GM12878 (cell line): ENCODE results near the gene KRTAP4-5. TPM values are rescaled to one million over a fixed set of nuclear protein-coding genes. Genes with fewer than 3 reads are reported as not detected.
"Not testable (repeated sequence)": the region's sequence is repeated elsewhere in the genome, so short reads cannot be mapped to it uniquely, and the experiment has no call there.

Experiments used
- ATAC-seq: fragments of 200-7000 bp; cut with Tn5 transposase; 3 replicates; pipeline ENCODE4 v1.9.1; 2020; ENCODE audit warnings: mild to moderate bottlenecking, moderate library complexity
- BruUV-seq: library from RNA; stranded (reverse); fragments of 400-500 nt; replicated peaks from 2 replicates; lab custom pipeline; 2021; lab: Mats Ljungman, UMichigan
- CTCF ChIA-PET: fragments of 300-600 bp; sonication (Branson Sonifier 250); formaldehyde crosslinking; extraction: SDS; loops from one replicate; lab custom pipeline; 2021; ENCODE audit warnings: inconsistent platforms; lab: Yijun Ruan, JAX
- POLR2A ChIA-PET: fragments of 350-600 bp; formaldehyde crosslinking; extraction: SDS; loops from one replicate; lab custom pipeline; 2021; ENCODE audit warnings: inconsistent platforms; lab: Charles Lee
- RAD21 ChIA-PET: fragments of 300-600 bp; sonication (Branson Sonifier 250); formaldehyde crosslinking; loops from one replicate; lab custom pipeline; 2023; ENCODE audit warnings: antibody characterized with exemption; ENCODE audit not compliant: unreplicated experiment; lab: Charles Lee
- SMC1A ChIA-PET: fragments of 300-600 bp; sonication (Branson Sonifier 250); formaldehyde crosslinking; loops from one replicate; lab custom pipeline; 2023; ENCODE audit not compliant: unreplicated experiment, uncharacterized antibody; lab: Charles Lee
- DNase-seq: peaks from one replicate; pipeline ENCODE4 v3.0.0-alpha.2; 2011; ENCODE audit warnings: low read depth, low spot score
- FAIRE-seq: peaks from 3 replicates; lab custom pipeline; 2011; peaks lifted over from hg19 to GRCh38; lab: Jason Lieb, UNC
- H2AFZ ChIP-seq: 2 replicates; pipeline ENCODE4 v1.6.0; 2011; ENCODE audit warnings: low read depth, low read length, control low read depth; ENCODE audit not compliant: control insufficient read depth
- H3K27ac ChIP-seq: 2 replicates; pipeline ENCODE4 v1.5.1; 2011; ENCODE audit warnings: control low read depth; ENCODE audit not compliant: control insufficient read depth, insufficient read depth
- H3K27me3 ChIP-seq, 2 experiments: replicated peaks in 1 of 2; 2 replicates each; pipeline versions ENCODE4 v1.6.0 to v1.6.1; 2011; ENCODE audit warnings: low read length in 1 of 2; ENCODE audit not compliant: control insufficient read depth in 2 of 2, insufficient read depth in 2 of 2
- H3K36me3 ChIP-seq, 2 experiments: 2 replicates each; pipeline ENCODE4 v1.5.1; 2011; ENCODE audit warnings: low read length in 1 of 2; ENCODE audit not compliant: control insufficient read depth in 2 of 2, insufficient read depth in 2 of 2
- H3K4me1 ChIP-seq: 2 replicates; pipeline ENCODE4 v1.6.1; 2011; ENCODE audit warnings: mild to moderate bottlenecking, low read length, moderate library complexity, mixed read lengths; ENCODE audit not compliant: control insufficient read depth, insufficient read depth
- H3K4me2 ChIP-seq: 2 replicates; pipeline ENCODE4 v1.6.0; 2011; ENCODE audit warnings: control low read depth; ENCODE audit not compliant: control insufficient read depth, insufficient read depth
- H3K4me3 ChIP-seq: fragments of 200-600 bp; sonication (generic); 2 replicates; pipeline ENCODE4 v1.5.1; 2016
- H3K79me2 ChIP-seq: 2 replicates; pipeline ENCODE4 v1.6.0; 2011; ENCODE audit warnings: low read length; ENCODE audit not compliant: control insufficient read depth, insufficient read depth
- H3K9ac ChIP-seq: 2 replicates; pipeline ENCODE4 v1.8.0; 2011; ENCODE audit warnings: low read length, control low read depth, mixed read lengths; ENCODE audit not compliant: control insufficient read depth, insufficient read depth
- H3K9me3 ChIP-seq: replicated peaks from 3 replicates; pipeline ENCODE4 v1.5.1; 2011; ENCODE audit warnings: mild to moderate bottlenecking, low read length; ENCODE audit not compliant: control insufficient read depth, insufficient read depth
- H4K20me1 ChIP-seq: 2 replicates; pipeline ENCODE4 v1.6.0; 2011; ENCODE audit not compliant: control insufficient read depth, insufficient read depth
- CHD1 ChIP-seq: IDR thresholded peaks from 2 replicates; pipeline ENCODE4 v1.6.1; 2012; ENCODE audit warnings: low read depth, low read length, improper control_type of control experiment
- EZH2 ChIP-seq: IDR thresholded peaks from 2 replicates; pipeline ENCODE4 v1.6.1; 2012; ENCODE audit warnings: low read depth, mild to moderate bottlenecking, control low read depth, inconsistent platforms, low read length, borderline replicate concordance; ENCODE audit not compliant: control insufficient read depth
- FOS ChIP-seq: IDR thresholded peaks from 3 replicates; pipeline ENCODE4 v1.6.1; 2011; ENCODE audit warnings: borderline replicate concordance; ENCODE audit not compliant: insufficient read length; ENCODE audit errors: extremely low read depth
- HCFC1 ChIP-seq: fragments of 150-350 bp; IDR thresholded peaks from 2 replicates; pipeline ENCODE4 v1.6.1; 2014; ENCODE audit warnings: low read length
- NFIC ChIP-seq: IDR thresholded peaks from 2 replicates; pipeline ENCODE4 v1.6.1; 2012; ENCODE audit warnings: low read depth, mild to moderate bottlenecking, inconsistent platforms, low read length, moderate library complexity
- PAX8 ChIP-seq: fragments of 450-650 bp; IDR thresholded peaks from 2 replicates; pipeline ENCODE4 v1.6.1; 2017; ENCODE audit warnings: mild to moderate bottlenecking, moderate library complexity
- POLR2A ChIP-seq: IDR thresholded peaks from 2 replicates; pipeline ENCODE4 v1.6.1; 2011; ENCODE audit warnings: low read depth, mild to moderate bottlenecking, low read length
- RBBP5 ChIP-seq: fragments of 200-600 bp; sonication (generic); conservative IDR thresholded peaks from 2 replicates; pipeline ENCODE4 v1.6.1; 2016
- SMAD5 ChIP-seq: IDR thresholded peaks from 2 replicates; pipeline ENCODE4 v1.6.1; 2016; ENCODE audit warnings: antibody characterized with exemption, low read depth
- SPI1 ChIP-seq: IDR thresholded peaks from 2 replicates; pipeline ENCODE4 v1.6.1; 2011; ENCODE audit warnings: low read depth, mild to moderate bottlenecking, low read length, moderate library complexity, borderline replicate concordance; ENCODE audit not compliant: insufficient read depth
- WGBS: methylation state at CpG from one replicate; pipeline ENCODE4 v1.1.6; 2016; ENCODE audit warnings: low lambda C conversion rate; ENCODE audit not compliant: insufficient replicate concordance, insufficient coverage; ENCODE audit errors: missing lambda C conversion rate; 5-methylcytosine and 5-hydroxymethylcytosine counted together
- in situ Hi-C: fragments of 300-500 bp; cut with MboI; formaldehyde crosslinking; loops from 9 replicates; pipeline ENCODE4 v1.14.3; 2018; ENCODE audit warnings: mixed read lengths
- intact Hi-C: fragments of 100-400 bp; cut with micrococcal nuclease; formaldehyde crosslinking; loops from one replicate; pipeline ENCODE4 v1.14.2; 2022; ENCODE audit not compliant: unreplicated experiment
- polyA plus RNA-seq, 11 experiments: library from polyadenylated mRNA; depleted of rRNA in 4 of 11; unstranded in 6 of 11; stranded (reverse) in 5 of 11; fragments of >200 nt; fragmentation: Nextera tagmentation in 4 of 11; fragmentation: Illumina TruSeq in 1 of 11; extraction: Ambion mirVana in 4 of 11; extraction: Trizol in 1 of 11; gene quantifications; 1 replicate in 1 of 11; 2 replicates in 10 of 11; pipeline versions ENCODE4 v1.2.1 to v1.2.3, GENCODE V29; 2011 to 2016; ENCODE audit warnings: inconsistent platforms in 2 of 11, missing spikeins in 2 of 11, low read depth in 1 of 11
- total RNA-seq, 4 experiments: library from RNA; depleted of rRNA in 3 of 4; stranded (reverse); fragments of >200 nt in 3 of 4; fragmentation: Illumina TruSeq in 1 of 4; extraction: Trizol in 1 of 4; gene quantifications; 2 replicates each; pipeline versions ENCODE4 v1.2.1 to v1.2.3, GENCODE V29; 2013 to 2021
- TF ChIP-seq, protein P1 (sequence below): fragments of 450-650 bp; IDR thresholded peaks from 2 replicates; pipeline ENCODE4 v1.6.1; 2018; ENCODE audit warnings: borderline replicate concordance, mild to moderate bottlenecking; ENCODE audit not compliant: partially characterized antibody
- TF ChIP-seq, protein P2 (sequence below): IDR thresholded peaks from 2 replicates; pipeline ENCODE4 v1.6.1; 2011; ENCODE audit warnings: mild to moderate bottlenecking, low read depth, low read length, moderate library complexity; ENCODE audit not compliant: insufficient replicate concordance

The KRTAP4-5 gene
- total and polyA plus RNA-seq, 10 of the 15 experiments (the other 5 are each of a cell fraction or from before 2014, with no cell fraction given) = not detected

DNA sequence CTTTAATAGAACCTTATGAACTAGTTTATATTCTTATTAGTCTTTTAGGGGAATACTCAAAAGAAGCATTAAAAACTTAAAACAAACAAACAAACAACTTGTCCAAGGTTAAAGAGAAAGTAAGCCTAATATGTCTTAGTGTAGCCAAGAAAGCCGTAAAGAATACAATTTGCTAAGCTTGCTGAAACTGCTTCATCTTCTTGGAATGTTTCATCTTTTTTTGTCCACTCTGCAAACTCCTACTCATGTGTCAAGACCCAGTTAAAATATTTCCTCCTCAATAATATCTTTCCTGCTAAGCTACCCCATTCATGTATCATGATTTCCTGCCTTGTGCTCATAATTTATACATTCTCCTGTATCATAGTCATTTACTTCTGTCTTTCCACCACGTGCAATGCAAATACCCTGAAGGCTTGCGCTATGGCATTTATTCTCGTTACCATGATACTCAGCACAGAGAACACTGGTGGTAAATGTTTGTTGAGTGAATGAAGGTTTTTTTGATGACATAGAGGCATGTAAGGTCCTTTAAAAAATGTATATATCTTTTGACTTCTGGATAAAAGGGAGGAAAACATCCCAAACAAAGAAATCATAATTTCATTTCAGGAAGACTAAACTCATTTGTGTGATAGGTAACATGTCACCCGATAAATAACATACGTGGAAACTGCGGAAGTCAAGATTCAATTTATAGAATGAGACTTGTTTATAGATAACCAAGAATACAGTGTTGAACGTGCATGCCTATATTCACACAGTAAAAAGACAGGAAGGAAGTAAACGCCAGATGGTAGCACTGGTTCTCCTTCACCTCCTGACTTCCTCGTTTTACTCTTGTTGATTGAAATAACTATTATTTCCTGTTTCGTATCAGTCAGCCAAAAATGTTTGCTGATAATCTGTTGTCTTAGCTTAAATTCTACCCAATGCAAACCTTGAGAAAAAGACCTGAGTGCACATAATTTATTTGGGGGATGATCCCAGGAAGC, 29.6 kb downstream of the KRTAP4-5 start:
- intact Hi-C loops, H3K4me2 ChIP-seq, H3K36me3 ChIP-seq, H3K9me3 ChIP-seq, H3K27ac ChIP-seq, SMC1A ChIA-PET, DNase-seq, POLR2A ChIA-PET, H3K27me3 ChIP-seq, H3K79me2 ChIP-seq, RAD21 ChIA-PET, H3K9ac ChIP-seq, ATAC-seq, CTCF ChIA-PET, H3K4me3 ChIP-seq, in situ Hi-C loops, FAIRE-seq, H4K20me1 ChIP-seq, H3K4me1 ChIP-seq, BruUV-seq, H2AFZ ChIP-seq: not testable (repeated sequence)
- 4% methylated on average over 11 of the region's 11 CpGs for WGBS

- no peak overlapping the region for H3K27ac ChIP-seq
- in situ Hi-C loops = no loop called here
- no peak overlapping the region for H2AFZ ChIP-seq
- 22% methylated on average over 4 of the region's 4 CpGs for WGBS
- no peaks in the 10 kb centered on the region for H3K4me1 ChIP-seq
- ATAC-seq (no peak), DNase-seq (no peak), FAIRE-seq (no peak)
- ChIA-PET POLR2A (no interaction called here), CTCF (no interaction called here), RAD21 (no interaction called here), SMC1A (no interaction called here)
- no peaks in the 10 kb centered on the region for H3K79me2 ChIP-seq
- H3K36me3 ChIP-seq = no peaks in the 10 kb centered on the region
- no peak overlapping the region for H3K9ac ChIP-seq
- BruUV-seq = no TSS peak
- no peak overlapping the region for H3K4me2 ChIP-seq
- H3K4me3 ChIP-seq = no peak overlapping the region
- no peaks in the 10 kb centered on the region for H3K9me3 ChIP-seq
- intact Hi-C loops = no loop called here
- H4K20me1 ChIP-seq = no peaks in the 10 kb centered on the region
- H3K27me3 ChIP-seq = no peaks in the 10 kb centered on the region
- TF ChIP-seq SPI1 = no peak
- no peak for TF ChIP-seq POLR2A
- TF ChIP-seq, protein P1, sequence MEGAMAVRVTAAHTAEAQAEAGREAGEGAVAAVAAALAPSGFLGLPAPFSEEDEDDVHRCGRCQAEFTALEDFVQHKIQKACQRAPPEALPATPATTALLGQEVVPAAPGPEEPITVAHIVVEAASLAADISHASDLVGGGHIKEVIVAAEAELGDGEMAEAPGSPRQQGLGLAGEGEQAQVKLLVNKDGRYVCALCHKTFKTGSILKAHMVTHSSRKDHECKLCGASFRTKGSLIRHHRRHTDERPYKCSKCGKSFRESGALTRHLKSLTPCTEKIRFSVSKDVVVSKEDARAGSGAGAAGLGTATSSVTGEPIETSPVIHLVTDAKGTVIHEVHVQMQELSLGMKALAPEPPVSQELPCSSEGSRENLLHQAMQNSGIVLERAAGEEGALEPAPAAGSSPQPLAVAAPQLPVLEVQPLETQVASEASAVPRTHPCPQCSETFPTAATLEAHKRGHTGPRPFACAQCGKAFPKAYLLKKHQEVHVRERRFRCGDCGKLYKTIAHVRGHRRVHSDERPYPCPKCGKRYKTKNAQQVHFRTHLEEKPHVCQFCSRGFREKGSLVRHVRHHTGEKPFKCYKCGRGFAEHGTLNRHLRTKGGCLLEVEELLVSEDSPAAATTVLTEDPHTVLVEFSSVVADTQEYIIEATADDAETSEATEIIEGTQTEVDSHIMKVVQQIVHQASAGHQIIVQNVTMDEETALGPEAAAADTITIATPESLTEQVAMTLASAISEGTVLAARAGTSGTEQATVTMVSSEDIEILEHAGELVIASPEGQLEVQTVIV = no peak
- no peak for TF ChIP-seq HCFC1
- TF ChIP-seq EZH2 = no peak
- TF ChIP-seq NFIC = no peak
- no peak for TF ChIP-seq CHD1
- TF ChIP-seq, protein P2, sequence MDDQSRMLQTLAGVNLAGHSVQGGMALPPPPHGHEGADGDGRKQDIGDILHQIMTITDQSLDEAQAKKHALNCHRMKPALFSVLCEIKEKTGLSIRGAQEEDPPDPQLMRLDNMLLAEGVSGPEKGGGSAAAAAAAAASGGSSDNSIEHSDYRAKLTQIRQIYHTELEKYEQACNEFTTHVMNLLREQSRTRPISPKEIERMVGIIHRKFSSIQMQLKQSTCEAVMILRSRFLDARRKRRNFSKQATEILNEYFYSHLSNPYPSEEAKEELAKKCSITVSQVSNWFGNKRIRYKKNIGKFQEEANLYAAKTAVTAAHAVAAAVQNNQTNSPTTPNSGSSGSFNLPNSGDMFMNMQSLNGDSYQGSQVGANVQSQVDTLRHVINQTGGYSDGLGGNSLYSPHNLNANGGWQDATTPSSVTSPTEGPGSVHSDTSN = no peak
- no peak for TF ChIP-seq FOS
- no peak for TF ChIP-seq PAX8
- TF ChIP-seq SMAD5 = no peak
- no peak for TF ChIP-seq RBBP5
These were observed 30.9 kb downstream of the KRTAP4-5 start for GRCh38 chr17:41118721-41119120.
